HG02759 (cell line): ENCODE data around the gene GRK5.

Experiments
- ATAC-seq: cut with Tn5 transposase; IDR thresholded peaks from one replicate; pipeline ENCODE4 v1.9.1; 2021; ENCODE audit warnings: mild to moderate bottlenecking, moderate library complexity; ENCODE audit not compliant: unreplicated experiment

The GRK5 gene

DNA sequence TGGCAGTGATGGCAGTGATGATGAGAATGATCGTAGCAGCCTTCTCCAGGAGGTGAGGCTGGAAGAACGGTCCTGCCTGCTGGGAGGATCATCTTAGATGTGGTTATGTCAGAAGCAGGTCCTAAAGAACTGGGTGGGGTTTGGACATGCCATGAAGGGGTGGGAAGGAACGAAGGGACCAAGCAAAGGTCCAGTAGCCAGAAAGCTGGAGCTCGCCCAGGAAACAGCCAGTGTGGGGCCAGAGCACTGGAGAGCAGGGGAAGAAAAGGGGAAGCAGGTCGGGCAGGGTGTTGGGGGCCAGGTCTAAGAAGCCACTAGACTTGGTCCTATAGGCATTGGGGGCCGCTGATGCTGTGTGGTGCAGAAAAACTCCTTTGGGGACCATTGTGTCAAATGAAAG is 207.8 kb downstream of the GRK5 start:
- no peak for ATAC-seq

- no peak for ATAC-seq
Observed at GRCh38 chr10:119415536-119416503, 208.4 kb downstream of the GRK5 start.

DNA sequence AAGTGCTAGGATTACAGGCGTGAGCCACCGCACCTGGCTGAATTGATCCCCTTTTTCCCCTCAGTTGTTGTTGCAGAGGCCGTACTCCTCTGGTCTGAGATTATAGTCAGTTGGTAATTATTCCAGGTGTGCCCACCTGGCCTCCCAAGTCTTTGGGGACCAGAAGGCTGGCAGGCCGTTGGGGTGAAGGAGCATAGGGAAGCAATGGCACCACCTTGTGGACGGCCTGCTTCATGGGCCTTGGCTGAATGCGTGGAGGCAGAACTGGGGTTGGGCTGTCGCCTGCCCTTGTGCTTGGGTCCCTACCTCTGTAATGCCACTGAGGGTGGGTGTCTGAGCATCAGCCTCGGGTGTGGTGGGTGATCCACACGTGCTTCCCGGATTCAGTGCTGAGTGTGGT is 209.5 kb downstream of the GRK5 start:
- ATAC-seq = peak; percentile 87

- ATAC-seq = no peak
Observed at GRCh38 chr10:119417852-119418251, 210.5 kb downstream of the GRK5 start.

DNA sequence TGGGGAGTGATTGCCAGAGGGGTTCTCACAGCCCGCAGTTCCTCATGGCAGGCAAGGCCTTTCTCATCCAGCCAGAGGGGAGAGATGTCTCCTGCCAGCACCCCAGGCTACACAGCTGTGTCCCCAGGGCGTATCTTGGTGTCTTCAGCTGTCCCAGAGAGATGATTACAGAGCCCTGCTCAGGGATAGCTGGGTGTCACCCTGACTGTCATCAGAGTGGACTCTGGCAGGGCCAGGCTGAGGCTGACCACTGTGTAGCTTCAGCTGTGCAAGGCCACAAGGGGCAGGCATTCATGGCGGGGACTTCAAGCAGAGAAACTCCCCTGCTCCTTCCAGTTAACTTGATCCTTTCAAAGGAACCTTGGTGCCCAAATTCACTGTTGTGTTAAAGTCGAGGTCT is 211.0 kb downstream of the GRK5 start:
- ATAC-seq = no peak

DNA sequence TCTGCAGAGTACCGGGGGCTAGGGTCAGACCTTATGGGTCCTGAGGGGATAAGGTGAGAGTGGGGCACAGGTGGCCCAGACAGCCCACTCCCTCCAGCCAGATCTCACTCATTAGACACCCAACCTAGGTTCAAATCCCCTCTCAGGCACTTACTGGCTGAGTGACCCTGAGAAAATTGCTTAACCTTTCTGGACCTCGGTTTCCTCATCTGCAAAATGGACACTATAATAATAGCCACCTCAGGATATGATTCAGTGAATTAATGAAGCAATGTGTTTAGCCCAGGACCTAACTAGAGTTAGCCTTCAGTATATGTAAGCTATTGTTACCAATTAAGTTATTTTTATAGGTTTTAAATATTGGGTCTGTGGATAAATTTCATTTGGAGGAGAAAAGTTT is 212.6 kb downstream of the GRK5 start:
- ATAC-seq = no peak

DNA sequence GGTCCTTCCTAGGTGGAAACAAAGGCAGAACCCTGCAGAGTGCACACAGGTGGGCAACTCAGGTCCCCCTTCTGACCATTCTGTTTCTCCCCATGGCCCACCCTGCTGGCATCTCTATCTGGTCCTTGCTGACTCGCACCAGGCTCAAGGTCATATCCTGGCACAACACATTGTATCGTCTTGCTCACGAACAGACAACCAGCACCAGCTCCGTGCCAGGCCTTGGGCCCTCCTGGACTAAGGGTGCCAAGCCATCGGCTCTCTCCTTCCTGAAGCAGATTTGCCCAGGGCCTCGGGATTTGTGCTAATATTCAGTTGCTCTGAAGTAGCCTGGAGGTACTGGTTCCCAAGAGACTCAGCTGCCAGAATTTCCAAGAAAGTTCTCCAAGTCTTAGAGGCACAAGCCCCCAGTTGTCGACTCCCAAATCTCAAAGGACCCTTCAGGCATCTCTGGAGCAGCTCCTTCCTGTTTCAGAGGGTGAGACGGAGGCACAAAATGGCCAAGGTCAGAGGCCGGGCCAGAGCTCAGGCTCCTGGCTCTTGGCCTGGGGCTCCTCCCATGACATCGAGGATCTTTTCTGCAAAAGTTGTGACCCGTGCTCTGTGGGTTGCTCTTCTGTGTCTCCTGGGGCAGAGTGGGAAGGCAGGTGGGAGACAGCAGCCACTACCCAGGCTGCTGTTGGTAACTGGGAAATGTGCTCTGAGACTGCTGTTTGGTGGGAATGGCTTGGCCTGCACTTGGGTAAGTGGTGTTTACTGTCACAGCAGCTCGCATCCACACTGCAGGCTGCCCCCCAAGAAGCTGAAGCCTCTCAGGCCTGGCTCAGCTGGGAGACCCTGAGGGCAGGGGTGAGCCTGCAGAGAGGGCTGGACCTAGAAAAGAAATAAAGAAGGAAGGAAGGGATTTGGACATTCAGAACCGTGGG is 213.8 kb downstream of the GRK5 start:
- no peak for ATAC-seq

GRCh38 chr10:119421891-119422681 is 214.7 kb downstream of the GRK5 start:
- ATAC-seq = no peak

GRCh38 chr10:119422682-119423509 is 215.5 kb downstream of the GRK5 start:
- no peak for ATAC-seq

DNA sequence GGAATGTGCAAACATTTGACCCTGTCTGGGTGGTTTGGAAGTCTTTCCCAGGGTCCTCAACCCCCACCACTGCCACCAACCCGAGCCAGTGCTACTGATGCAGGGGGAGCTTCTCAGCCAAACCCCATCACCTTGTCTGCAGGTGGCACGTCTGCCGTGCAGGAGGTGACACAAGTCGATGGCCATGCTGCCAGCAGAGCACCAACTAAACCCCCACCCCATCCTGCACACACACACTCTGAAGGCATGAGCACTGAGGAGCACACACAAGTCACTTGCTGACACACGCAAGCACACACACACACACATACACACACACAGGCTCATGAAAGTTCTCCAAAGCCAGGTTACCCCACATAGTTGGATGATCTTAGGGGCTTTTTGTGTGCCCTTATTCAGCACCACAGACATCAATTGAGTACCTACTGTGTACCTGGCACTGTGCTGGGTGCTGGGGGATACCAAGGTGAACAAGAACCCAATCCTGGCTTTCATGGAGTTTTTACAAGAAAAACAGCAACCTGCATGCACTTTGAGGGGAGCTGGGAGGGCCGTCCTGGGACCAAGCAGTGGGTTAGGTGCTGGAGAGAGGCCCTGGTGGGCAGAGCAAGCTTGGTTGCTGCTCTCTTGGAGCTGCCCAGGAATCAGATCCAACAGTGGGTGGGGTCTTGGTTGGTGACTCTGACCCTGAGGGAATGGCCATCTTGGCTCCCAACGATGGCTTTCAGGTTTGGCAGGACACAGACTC is 216.3 kb downstream of the GRK5 start:
- no peak for ATAC-seq

DNA sequence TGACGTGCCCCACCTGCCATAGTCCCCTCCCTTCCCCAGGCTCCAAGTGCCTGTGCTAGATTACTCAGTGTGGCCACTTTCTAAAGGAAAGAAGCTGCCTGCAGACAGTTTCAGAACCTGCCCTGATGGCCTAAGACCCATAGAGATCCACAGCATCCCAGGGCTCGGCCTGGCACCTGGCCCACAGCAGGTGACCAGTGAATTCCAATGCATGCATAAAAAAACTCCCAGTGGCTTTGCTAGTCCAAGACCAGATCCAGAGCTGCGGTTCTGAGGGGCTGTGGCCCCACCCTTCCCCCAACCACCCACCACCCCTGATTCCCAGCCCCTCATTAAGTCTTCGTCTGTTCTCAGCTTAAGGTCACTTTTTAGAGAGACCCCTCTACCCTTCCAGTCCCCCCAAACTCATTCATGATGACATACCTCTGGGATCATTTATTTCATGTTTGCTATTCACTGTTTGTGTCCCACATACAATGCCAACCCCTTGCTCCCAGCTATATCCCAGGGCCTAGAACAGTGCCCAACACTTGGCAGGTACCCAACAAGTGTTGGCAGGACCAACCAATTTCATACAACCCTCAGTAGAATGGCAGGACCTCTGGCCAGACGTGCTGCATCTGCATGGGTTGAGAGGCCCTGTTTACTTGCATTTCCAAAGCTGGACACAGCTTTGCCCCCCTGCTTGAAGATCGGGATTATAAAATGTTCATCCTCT is 217.0 kb downstream of the GRK5 start:
- no peak for ATAC-seq

GRCh38 chr10:119425102-119425880 is 217.9 kb downstream of the GRK5 start:
- no peak for ATAC-seq

DNA sequence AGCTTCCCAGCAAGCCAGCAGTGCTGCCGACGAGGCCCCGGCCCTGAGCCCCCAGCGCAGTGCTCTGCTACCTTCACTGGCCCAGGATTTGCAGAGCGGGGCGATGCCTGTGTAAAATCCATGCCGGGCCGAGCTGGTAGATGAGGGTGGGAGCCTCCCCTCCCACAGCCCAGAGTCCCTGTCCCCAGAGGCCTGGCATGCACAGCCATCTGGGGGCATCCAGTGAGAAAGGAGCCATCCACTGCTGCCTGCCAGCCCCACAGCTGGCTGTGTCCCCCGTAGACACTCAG is 218.5 kb downstream of the GRK5 start:
- ATAC-seq = no peak

- ATAC-seq = no peak
Observed at GRCh38 chr10:119426699-119427098, 219.3 kb downstream of the GRK5 start.

DNA sequence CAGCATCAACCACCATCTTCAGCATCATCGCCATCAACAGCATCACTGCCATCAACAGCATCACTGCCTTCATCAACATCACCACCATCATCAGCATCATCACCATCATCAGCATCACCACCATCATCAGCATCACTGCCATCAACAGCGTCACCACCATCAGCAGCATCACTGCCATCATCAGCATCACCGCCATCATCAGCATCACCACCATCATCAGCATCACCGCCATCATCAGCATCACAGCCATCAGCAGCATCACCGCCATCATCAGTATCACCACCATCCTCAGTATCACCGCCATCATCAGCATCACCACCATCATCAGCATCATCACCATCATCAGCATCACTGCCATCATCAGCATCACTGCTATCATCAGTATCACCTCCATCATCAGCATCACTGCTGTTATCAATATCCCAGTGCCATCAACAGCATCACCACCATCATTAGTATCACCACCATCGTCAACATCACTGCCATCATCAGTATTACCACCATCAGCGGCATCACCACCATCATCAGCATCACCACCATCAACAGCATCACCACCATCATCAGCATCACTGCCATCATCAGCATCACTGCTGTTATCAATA is 220.0 kb downstream of the GRK5 start:
- ATAC-seq = no peak

DNA sequence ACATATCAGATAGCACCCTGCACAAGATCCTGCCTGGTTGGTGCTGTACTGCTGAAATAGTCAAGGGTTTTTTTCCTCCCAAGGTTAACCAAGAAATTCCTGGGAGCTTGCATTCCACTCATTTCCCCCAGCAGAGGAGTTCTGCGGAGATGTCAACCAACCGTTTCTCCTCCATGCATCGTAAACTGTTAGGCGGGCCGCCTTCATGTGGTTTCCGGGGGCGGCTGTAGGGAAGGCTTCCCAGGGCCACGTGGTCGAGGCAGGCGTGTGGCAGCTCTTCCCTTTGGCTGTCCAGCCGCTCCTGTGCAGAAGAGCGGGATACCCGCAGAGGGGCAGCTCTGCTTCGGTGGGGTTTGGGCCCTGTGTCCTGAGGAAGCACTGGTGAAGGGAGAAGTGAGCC is 221.4 kb downstream of the GRK5 start:
- no peak for ATAC-seq

DNA sequence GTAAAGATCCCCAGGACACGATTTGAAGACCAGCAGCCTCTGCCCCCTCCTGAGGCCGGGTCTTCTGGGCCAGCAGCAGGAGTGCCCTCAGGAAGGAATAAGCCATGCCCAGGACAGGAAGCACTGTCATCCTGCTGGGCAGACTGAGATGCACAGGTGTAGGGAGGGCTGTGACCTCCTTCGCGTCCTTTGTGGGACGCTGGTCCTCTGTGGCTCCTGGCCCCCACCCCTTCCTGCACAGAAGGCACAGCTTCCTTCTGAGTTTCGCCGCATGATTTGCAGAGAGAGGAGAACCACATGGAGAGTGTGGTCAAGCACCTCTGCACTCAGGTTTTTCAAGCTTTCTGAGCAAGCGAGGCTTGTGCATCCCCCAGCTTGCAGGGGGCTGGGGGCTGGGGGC is 222.4 kb downstream of the GRK5 start:
- no peak for ATAC-seq
